ENCODE results near the gene NCOR1. TPM values are rescaled to one million over a fixed set of nuclear protein-coding genes. Genes with fewer than 3 reads are reported as not detected.

NCOR1 gene
- polyA plus RNA-seq, 1 of the 3 experiments (the other 2 are of a cell fraction): 42.1 TPM

DNA sequence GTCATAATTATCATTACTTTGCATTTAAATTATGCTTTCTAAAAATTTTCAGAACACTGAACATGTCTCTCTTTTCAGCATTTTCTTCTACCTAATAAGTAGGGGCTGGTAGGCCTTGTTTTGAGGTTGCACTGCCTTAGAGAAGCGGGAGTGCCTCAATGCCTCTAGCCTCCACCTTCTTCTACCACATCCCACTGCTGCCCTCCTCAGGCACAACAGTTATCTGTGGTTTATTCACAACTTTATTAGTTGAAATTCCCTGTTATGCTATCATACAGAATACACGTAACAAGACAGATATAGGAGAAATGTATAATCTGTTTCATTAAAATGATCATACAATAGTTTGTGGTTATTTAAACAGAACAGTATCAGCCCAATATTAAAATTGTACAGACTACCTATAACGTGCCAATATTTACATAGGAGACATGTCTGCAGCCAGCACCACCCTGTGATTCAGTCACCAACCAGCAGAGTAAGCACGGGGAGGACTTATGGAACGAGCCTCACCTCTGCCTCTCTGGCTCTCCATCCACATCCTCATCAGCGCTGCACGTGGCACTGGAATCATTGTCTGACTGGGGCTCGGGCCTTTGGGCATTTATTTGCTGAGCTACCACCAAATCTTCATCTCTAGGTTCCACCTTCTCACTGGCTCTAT, 114.5 kb downstream of the NCOR1 start:
- H3K4me3 ChIP-seq (ENCODE audit: low read depth in 2 of 2, low read length in 1 of 2): no peak overlapping the region
- no peak overlapping the region for H3K4me2 ChIP-seq
- H3K9me2 ChIP-seq: no peaks in the 10 kb centered on the region
- no peaks in the 10 kb centered on the region for H3K4me1 ChIP-seq (ENCODE audit: control insufficient read depth in 1 of 2, insufficient read depth in 2 of 2, low read depth in 1 of 2, low read length in 1 of 2)
- peaks cover 54 to 85% of the 10 kb centered on the region in 2 experiments for H3K36me3 ChIP-seq (replicated peaks in 1 of 2; ENCODE audit: control insufficient read depth in 1 of 2, insufficient read depth in 2 of 2, low read length in 1 of 2)
- H3K9me3 ChIP-seq: no peaks in the 10 kb centered on the region
- H3K27me3 ChIP-seq (ENCODE audit: insufficient read depth): no peaks in the 10 kb centered on the region
- H3F3A ChIP-seq (replicated peaks; ENCODE audit: insufficient read depth): no peaks in the 10 kb centered on the region
- ChIA-PET CTCF (no interaction called here), POLR2A (no interaction called here)
- over 99% methylated on average over 6 of the region's 8 CpGs for WGBS (ENCODE audit: low lambda C conversion rate)
- no peak overlapping the region for H3K27ac ChIP-seq (ENCODE audit: low read depth in 2 of 2, low read length in 1 of 2)
- H3K9ac ChIP-seq: no peak overlapping the region
- H2AFZ ChIP-seq (ENCODE audit: low read depth): no peak overlapping the region
- no peaks in the 10 kb centered on the region for H4K20me1 ChIP-seq (ENCODE audit: insufficient read depth)
- peaks cover 16% of the 10 kb centered on the region for H3K79me2 ChIP-seq (ENCODE audit: insufficient read depth)
- DNase-seq: no peak
- TF ChIP-seq, protein P1, sequence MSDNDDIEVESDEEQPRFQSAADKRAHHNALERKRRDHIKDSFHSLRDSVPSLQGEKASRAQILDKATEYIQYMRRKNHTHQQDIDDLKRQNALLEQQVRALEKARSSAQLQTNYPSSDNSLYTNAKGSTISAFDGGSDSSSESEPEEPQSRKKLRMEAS (IDR thresholded peaks at IDR 0.05; ENCODE audit: low read depth): no peak
- TF ChIP-seq FOSL2 (IDR thresholded peaks at IDR 0.05; ENCODE audit: borderline replicate concordance, low read depth): no peak
- TF ChIP-seq RAD21 (IDR thresholded peaks at IDR 0.05; ENCODE audit: low read length): no peak
- TF ChIP-seq JUND (IDR thresholded peaks at IDR 0.05): no peak
- TF ChIP-seq POLR2AphosphoS5 (IDR thresholded peaks at IDR 0.05; ENCODE audit: low read depth, low read length): no peak
- TF ChIP-seq YY1 (IDR thresholded peaks at IDR 0.05; ENCODE audit: low read depth): no peak
- TF ChIP-seq GABPA (IDR thresholded peaks at IDR 0.05; ENCODE audit: low read depth): no peak
- TF ChIP-seq, protein P2, sequence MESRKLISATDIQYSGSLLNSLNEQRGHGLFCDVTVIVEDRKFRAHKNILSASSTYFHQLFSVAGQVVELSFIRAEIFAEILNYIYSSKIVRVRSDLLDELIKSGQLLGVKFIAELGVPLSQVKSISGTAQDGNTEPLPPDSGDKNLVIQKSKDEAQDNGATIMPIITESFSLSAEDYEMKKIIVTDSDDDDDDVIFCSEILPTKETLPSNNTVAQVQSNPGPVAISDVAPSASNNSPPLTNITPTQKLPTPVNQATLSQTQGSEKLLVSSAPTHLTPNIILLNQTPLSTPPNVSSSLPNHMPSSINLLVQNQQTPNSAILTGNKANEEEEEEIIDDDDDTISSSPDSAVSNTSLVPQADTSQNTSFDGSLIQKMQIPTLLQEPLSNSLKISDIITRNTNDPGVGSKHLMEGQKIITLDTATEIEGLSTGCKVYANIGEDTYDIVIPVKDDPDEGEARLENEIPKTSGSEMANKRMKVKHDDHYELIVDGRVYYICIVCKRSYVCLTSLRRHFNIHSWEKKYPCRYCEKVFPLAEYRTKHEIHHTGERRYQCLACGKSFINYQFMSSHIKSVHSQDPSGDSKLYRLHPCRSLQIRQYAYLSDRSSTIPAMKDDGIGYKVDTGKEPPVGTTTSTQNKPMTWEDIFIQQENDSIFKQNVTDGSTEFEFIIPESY (IDR thresholded peaks at IDR 0.05; ENCODE audit: borderline replicate concordance, low read depth): no peak
- no peak for TF ChIP-seq SMC3 (IDR thresholded peaks at IDR 0.05; ENCODE audit: low read depth, low read length)
- TF ChIP-seq, protein P3, sequence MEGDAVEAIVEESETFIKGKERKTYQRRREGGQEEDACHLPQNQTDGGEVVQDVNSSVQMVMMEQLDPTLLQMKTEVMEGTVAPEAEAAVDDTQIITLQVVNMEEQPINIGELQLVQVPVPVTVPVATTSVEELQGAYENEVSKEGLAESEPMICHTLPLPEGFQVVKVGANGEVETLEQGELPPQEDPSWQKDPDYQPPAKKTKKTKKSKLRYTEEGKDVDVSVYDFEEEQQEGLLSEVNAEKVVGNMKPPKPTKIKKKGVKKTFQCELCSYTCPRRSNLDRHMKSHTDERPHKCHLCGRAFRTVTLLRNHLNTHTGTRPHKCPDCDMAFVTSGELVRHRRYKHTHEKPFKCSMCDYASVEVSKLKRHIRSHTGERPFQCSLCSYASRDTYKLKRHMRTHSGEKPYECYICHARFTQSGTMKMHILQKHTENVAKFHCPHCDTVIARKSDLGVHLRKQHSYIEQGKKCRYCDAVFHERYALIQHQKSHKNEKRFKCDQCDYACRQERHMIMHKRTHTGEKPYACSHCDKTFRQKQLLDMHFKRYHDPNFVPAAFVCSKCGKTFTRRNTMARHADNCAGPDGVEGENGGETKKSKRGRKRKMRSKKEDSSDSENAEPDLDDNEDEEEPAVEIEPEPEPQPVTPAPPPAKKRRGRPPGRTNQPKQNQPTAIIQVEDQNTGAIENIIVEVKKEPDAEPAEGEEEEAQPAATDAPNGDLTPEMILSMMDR (IDR thresholded peaks at IDR 0.05): no peak

GRCh38 chr17:16091773-16092172, 123.6 kb downstream of the NCOR1 start:
- ChIA-PET POLR2A (no interaction called here), CTCF (no interaction called here)
- no peak for DNase-seq
- TF ChIP-seq FOXM1 (IDR thresholded peaks at IDR 0.05; ENCODE audit: low read depth) (no peak), CHD2 (IDR thresholded peaks at IDR 0.05; ENCODE audit: low read length, partially characterized antibody) (no peak), SMC3 (IDR thresholded peaks at IDR 0.05; ENCODE audit: low read depth, low read length) (no peak), RCOR1 (IDR thresholded peaks at IDR 0.05; ENCODE audit: low read length) (no peak), PBX3 (IDR thresholded peaks at IDR 0.05) (no peak), NRF1 (IDR thresholded peaks at IDR 0.05; ENCODE audit: low read depth, low read length) (no peak), YY1 (IDR thresholded peaks at IDR 0.05; ENCODE audit: low read depth) (no peak), EP300 (IDR thresholded peaks at IDR 0.05; ENCODE audit: borderline replicate concordance in 1 of 2, low read depth in 1 of 2, low read length in 1 of 2) (no peak), MEF2A (IDR thresholded peaks at IDR 0.05; ENCODE audit: borderline replicate concordance, low read depth) (no peak), FOXJ3 (CRISPR knock-in tag; IDR thresholded peaks at IDR 0.05) (no peak), EZH2phosphoT487 (IDR thresholded peaks at IDR 0.05; ENCODE audit: borderline replicate concordance, low read depth) (no peak), MXI1 (IDR thresholded peaks at IDR 0.05; ENCODE audit: low read depth, low read length) (no peak), RXRA (IDR thresholded peaks at IDR 0.05; ENCODE audit: borderline replicate concordance, low read depth) (no peak), GABPA (IDR thresholded peaks at IDR 0.05; ENCODE audit: low read depth) (no peak), USF1 (IDR thresholded peaks at IDR 0.05; ENCODE audit: borderline replicate concordance, low read depth) (no peak)
- TF ChIP-seq, protein P1 (IDR thresholded peaks at IDR 0.05; ENCODE audit: low read depth): no peak

More at GRCh38 chr17:16091773-16092172, 123.6 kb downstream of the NCOR1 start:
- Histone ChIP-seq H3K9ac (no peak overlapping the region), H3K27ac (ENCODE audit: low read depth in 2 of 2, low read length in 1 of 2) (no peak overlapping the region), H3K4me1 (ENCODE audit: control insufficient read depth in 1 of 2, insufficient read depth in 2 of 2, low read depth in 1 of 2, low read length in 1 of 2) (peaks cover 0 to 4% of the 10 kb centered on the region in 2 experiments; a peak in 1 of 4 replicates), H3F3A (replicated peaks; ENCODE audit: insufficient read depth) (peaks cover 15% of the 10 kb centered on the region), H2AFZ (ENCODE audit: low read depth) (no peak overlapping the region), H3K9me2 (no peaks in the 10 kb centered on the region), H3K4me2 (no peak overlapping the region), H3K4me3 (ENCODE audit: low read depth in 2 of 2, low read length in 1 of 2) (no peak overlapping the region), H3K36me3 (replicated peaks in 1 of 2; ENCODE audit: control insufficient read depth in 1 of 2, insufficient read depth in 2 of 2, low read length in 1 of 2) (peaks cover 41 to 44% of the 10 kb centered on the region in 2 experiments), H4K20me1 (ENCODE audit: insufficient read depth) (no peaks in the 10 kb centered on the region), H3K27me3 (ENCODE audit: insufficient read depth) (no peaks in the 10 kb centered on the region), H3K9me3 (no peaks in the 10 kb centered on the region), H3K79me2 (ENCODE audit: insufficient read depth) (no peaks in the 10 kb centered on the region; the same call in none of the 2 replicates)
- 97% methylated on average over 4 of the region's 4 CpGs for WGBS (ENCODE audit: low lambda C conversion rate)
